ENCODE data around the gene SMARCAL1. TPM values are rescaled to one million over a fixed set of nuclear protein-coding genes. Genes with fewer than 3 reads are reported as not detected.

Gene SMARCAL1
- total RNA-seq, 1 experiment from 2014 or later, result 26.4 TPM

- Histone ChIP-seq H3K36me3 (ENCODE audit: control insufficient read depth, insufficient read depth, low read length) (peaks cover 9% of the 10 kb centered on the region), H3K27ac (ENCODE audit: low read length) (no peak overlapping the region), H3K4me3 (ENCODE audit: low read depth in 2 of 2, low read length in 2 of 2) (no peak overlapping the region), H3K9me3 (ENCODE audit: control insufficient read depth, insufficient read depth, low read depth, low read length) (no peaks in the 10 kb centered on the region), H3K4me1 (ENCODE audit: control insufficient read depth, insufficient read depth, low read length) (no peaks in the 10 kb centered on the region), H3K27me3 (ENCODE audit: control insufficient read depth, insufficient read depth, low read length) (no peaks in the 10 kb centered on the region)
- intact Hi-C loops (cut with micrococcal nuclease; ENCODE audit: unreplicated experiment), result no loop called here
- POLR2A ChIA-PET, result no interaction called here
- no TSS peak for BruUV-seq (replicated peaks)
- CTCF ChIA-PET, result no interaction called here
- in situ Hi-C loops (cut with HindIII; ENCODE audit: low pct_unique_long_range_greater_than_20kb, low sequenced_read_pairs), result no loop called here
- ATAC-seq (no peak), DNase-seq (ENCODE audit: low read depth, low spot score) (no peak)
- TF ChIP-seq REST (IDR thresholded peaks at IDR 0.05; ENCODE audit: insufficient read depth in 1 of 2, low read depth in 2 of 2, low read length in 1 of 2) (no peak), CTCF (IDR thresholded peaks at IDR 0.05) (no peak), POLR2AphosphoS5 (IDR thresholded peaks at IDR 0.05; ENCODE audit: low read depth, low read length) (no peak), TCF7L2 (IDR thresholded peaks at IDR 0.05; ENCODE audit: low read depth, low read length) (no peak)
Observed at GRCh38 chr2:216480221-216480620, 67.9 kb downstream of the SMARCAL1 start.

GRCh38 chr2:216482640-216483039, 70.4 kb downstream of the SMARCAL1 start:
- ChIA-PET CTCF (no interaction called here), POLR2A (no interaction called here)
- DNase-seq (ENCODE audit: low read depth, low spot score) (no peak), ATAC-seq (no peak)
- TF ChIP-seq REST (IDR thresholded peaks at IDR 0.05; ENCODE audit: insufficient read depth in 1 of 2, low read depth in 2 of 2, low read length in 1 of 2) (no peak), CTCF (IDR thresholded peaks at IDR 0.05) (no peak), TCF7L2 (IDR thresholded peaks at IDR 0.05; ENCODE audit: low read depth, low read length) (no peak), POLR2AphosphoS5 (IDR thresholded peaks at IDR 0.05; ENCODE audit: low read depth, low read length) (no peak), SIN3A (IDR thresholded peaks at IDR 0.05; ENCODE audit: borderline replicate concordance, insufficient read depth, low read depth, low read length) (no peak)
- Histone ChIP-seq H3K27ac (ENCODE audit: low read length) (no peak overlapping the region), H3K27me3 (ENCODE audit: control insufficient read depth, insufficient read depth, low read length) (no peaks in the 10 kb centered on the region), H3K4me1 (ENCODE audit: control insufficient read depth, insufficient read depth, low read length) (no peaks in the 10 kb centered on the region), H3K9me3 (ENCODE audit: control insufficient read depth, insufficient read depth, low read depth, low read length) (no peaks in the 10 kb centered on the region), H3K4me3 (ENCODE audit: low read depth in 2 of 2, low read length in 2 of 2) (no peak overlapping the region), H3K36me3 (ENCODE audit: control insufficient read depth, insufficient read depth, low read length) (peaks cover 9% of the 10 kb centered on the region)
- BruUV-seq (replicated peaks), result no TSS peak
- in situ Hi-C loops (cut with HindIII; ENCODE audit: low pct_unique_long_range_greater_than_20kb, low sequenced_read_pairs) (no loop called here), intact Hi-C loops (cut with micrococcal nuclease; ENCODE audit: unreplicated experiment) (no loop called here)
